ENCODE measurements around the gene ISG20.
"Not testable (repeated sequence)": the region's sequence is repeated elsewhere in the genome, so short reads cannot be mapped to it uniquely, and the experiment has no call there.

The ISG20 gene

DNA sequence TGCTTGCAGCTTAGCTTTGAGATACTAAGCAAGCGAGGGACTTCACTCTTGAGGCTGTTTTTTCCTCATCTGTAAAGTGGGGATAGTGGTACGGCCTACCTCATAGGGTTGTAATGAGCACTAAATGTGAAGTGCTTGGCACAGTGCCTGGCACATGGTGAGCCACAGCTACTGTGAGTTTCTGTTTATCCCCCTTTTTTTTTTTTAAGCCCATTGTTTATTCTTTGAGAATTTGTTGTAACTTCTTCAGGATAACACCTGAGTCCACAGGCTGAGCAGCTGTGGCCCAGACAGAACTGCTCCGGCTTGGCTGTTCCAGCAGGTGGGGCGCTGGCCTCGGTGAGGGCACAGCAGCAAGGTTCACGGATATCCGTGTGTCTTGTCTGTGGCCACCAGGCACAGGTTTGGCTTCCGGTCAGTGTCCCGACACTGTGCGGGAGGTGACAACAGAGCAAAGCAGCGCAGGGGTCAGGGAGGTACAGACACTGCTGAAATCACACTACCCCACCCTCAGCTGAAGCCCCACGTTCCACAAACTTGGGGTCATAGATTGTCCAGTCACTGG, 7.3 kb upstream of the ISG20 start:
- peaks cover 53% of the 10 kb centered on the region; the same call in 1 of the 2 replicates for H3K36me3 ChIP-seq (ENCODE audit: insufficient read depth, low read length)
- H3K9ac ChIP-seq (ENCODE audit: low read depth, low read length, poor library complexity, severe bottlenecking) = no peak overlapping the region
- H3K4me1 ChIP-seq (ENCODE audit: insufficient read depth, low read length, poor library complexity, severe bottlenecking) = peaks cover 31% of the 10 kb centered on the region
- no peak overlapping the region for H3K4me2 ChIP-seq (ENCODE audit: low read depth, low read length, poor library complexity, severe bottlenecking)
- H3K4me3 ChIP-seq (ENCODE audit: low read length, poor library complexity, severe bottlenecking) = no peak overlapping the region
- H3K27me3 ChIP-seq (ENCODE audit: insufficient read depth, low read length, poor library complexity, severe bottlenecking) = no peaks in the 10 kb centered on the region
- no peak overlapping the region for H2AFZ ChIP-seq (ENCODE audit: low read length)
- TF ChIP-seq, protein P1, sequence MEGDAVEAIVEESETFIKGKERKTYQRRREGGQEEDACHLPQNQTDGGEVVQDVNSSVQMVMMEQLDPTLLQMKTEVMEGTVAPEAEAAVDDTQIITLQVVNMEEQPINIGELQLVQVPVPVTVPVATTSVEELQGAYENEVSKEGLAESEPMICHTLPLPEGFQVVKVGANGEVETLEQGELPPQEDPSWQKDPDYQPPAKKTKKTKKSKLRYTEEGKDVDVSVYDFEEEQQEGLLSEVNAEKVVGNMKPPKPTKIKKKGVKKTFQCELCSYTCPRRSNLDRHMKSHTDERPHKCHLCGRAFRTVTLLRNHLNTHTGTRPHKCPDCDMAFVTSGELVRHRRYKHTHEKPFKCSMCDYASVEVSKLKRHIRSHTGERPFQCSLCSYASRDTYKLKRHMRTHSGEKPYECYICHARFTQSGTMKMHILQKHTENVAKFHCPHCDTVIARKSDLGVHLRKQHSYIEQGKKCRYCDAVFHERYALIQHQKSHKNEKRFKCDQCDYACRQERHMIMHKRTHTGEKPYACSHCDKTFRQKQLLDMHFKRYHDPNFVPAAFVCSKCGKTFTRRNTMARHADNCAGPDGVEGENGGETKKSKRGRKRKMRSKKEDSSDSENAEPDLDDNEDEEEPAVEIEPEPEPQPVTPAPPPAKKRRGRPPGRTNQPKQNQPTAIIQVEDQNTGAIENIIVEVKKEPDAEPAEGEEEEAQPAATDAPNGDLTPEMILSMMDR (conservative IDR thresholded peaks at IDR 0.05; ENCODE audit: low read length) = no peak
- TF ChIP-seq EZH2phosphoT487 (IDR thresholded peaks at IDR 0.05; ENCODE audit: borderline replicate concordance) = no peak
- H3K9me3 ChIP-seq (ENCODE audit: insufficient read depth, low read depth, low read length) = no peaks in the 10 kb centered on the region
- peaks cover 26% of the 10 kb centered on the region for H3K79me2 ChIP-seq (ENCODE audit: insufficient read depth, low read length)
- no peaks in the 10 kb centered on the region for H3F3A ChIP-seq (ENCODE audit: low read depth)
- H3K9me2 ChIP-seq (replicated peaks; ENCODE audit: low read depth, low read length) = no peaks in the 10 kb centered on the region
- peaks cover 19% of the 10 kb centered on the region for H4K20me1 ChIP-seq (ENCODE audit: insufficient read depth, low read length, poor library complexity, severe bottlenecking)

DNA sequence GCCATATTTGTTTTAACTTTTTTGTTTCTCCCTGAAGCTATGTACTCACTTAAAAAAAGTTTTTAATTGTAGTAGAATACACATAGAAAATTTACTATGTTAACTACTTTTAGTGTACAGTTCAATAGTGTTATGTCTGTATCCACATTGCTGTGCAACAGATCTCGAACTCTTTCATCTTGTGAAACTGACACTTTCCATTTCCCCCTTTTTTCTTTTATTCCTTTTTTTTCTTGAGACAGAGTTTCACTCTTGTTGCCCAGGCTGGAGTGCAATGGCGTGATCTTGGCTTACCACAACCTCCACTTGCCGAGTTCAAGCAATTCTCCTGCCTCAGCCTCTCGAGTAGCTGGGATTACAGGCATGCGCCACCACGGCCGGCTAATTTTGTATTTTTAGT, 6.0 kb upstream of the ISG20 start:
- H3K9me3 ChIP-seq (ENCODE audit: insufficient read depth, low read depth, low read length); H3K4me3 ChIP-seq (ENCODE audit: low read length, poor library complexity, severe bottlenecking); H2AFZ ChIP-seq (ENCODE audit: low read length); H3F3A ChIP-seq (ENCODE audit: low read depth); H4K20me1 ChIP-seq (ENCODE audit: insufficient read depth, low read length, poor library complexity, severe bottlenecking); H3K4me2 ChIP-seq (ENCODE audit: low read depth, low read length, poor library complexity, severe bottlenecking); H3K9ac ChIP-seq (ENCODE audit: low read depth, low read length, poor library complexity, severe bottlenecking); H3K27me3 ChIP-seq (ENCODE audit: insufficient read depth, low read length, poor library complexity, severe bottlenecking); H3K9me2 ChIP-seq (replicated peaks; ENCODE audit: low read depth, low read length): not testable (repeated sequence)
- Histone ChIP-seq H3K36me3 (ENCODE audit: insufficient read depth, low read length) (peaks cover 41% of the 10 kb centered on the region; the same call in 1 of the 2 replicates), H3K79me2 (ENCODE audit: insufficient read depth, low read length) (peaks cover 13% of the 10 kb centered on the region), H3K4me1 (ENCODE audit: insufficient read depth, low read length, poor library complexity, severe bottlenecking) (peaks cover 20% of the 10 kb centered on the region)

DNA sequence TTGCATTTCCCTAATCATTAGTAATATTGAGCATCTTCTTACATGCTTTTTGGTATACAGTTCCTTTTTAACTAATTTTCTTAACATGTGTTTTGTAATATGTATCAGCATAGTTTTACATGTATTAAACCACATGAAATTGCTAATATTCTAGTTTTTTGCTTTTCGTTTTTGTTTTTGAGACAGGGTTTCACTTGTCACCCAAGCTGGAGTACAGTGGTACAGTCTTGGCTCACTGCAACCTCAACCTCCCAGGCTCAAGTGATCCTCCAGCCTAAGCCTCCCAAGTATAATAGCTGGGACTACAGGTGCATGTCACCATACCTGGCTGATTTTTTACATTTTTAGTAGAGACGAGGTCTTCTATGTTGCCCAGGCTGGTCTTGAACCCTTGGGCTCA, 4.4 kb upstream of the ISG20 start:
- peaks cover 25% of the 10 kb centered on the region for H3K4me1 ChIP-seq (ENCODE audit: insufficient read depth, low read length, poor library complexity, severe bottlenecking)
- no peaks in the 10 kb centered on the region for H3K27me3 ChIP-seq (ENCODE audit: insufficient read depth, low read length, poor library complexity, severe bottlenecking)
- H2AFZ ChIP-seq (ENCODE audit: low read length) = no peak overlapping the region
- H3K9ac ChIP-seq (ENCODE audit: low read depth, low read length, poor library complexity, severe bottlenecking) = peak overlapping the region; percentile 45
- TF ChIP-seq EZH2phosphoT487 (IDR thresholded peaks at IDR 0.05; ENCODE audit: borderline replicate concordance) = no peak
- TF ChIP-seq, protein P1 (conservative IDR thresholded peaks at IDR 0.05; ENCODE audit: low read length) = no peak
- H3K9me2 ChIP-seq (replicated peaks; ENCODE audit: low read depth, low read length) = no peaks in the 10 kb centered on the region
- H3K4me3 ChIP-seq (ENCODE audit: low read length, poor library complexity, severe bottlenecking) = no peak overlapping the region
- H3K9me3 ChIP-seq (ENCODE audit: insufficient read depth, low read depth, low read length) = no peaks in the 10 kb centered on the region
- H3K79me2 ChIP-seq (ENCODE audit: insufficient read depth, low read length) = no peaks in the 10 kb centered on the region
- no peaks in the 10 kb centered on the region for H4K20me1 ChIP-seq (ENCODE audit: insufficient read depth, low read length, poor library complexity, severe bottlenecking)
- no peak overlapping the region for H3K4me2 ChIP-seq (ENCODE audit: low read depth, low read length, poor library complexity, severe bottlenecking)
- H3F3A ChIP-seq (ENCODE audit: low read depth) = no peaks in the 10 kb centered on the region
- peaks cover 25% of the 10 kb centered on the region; the same call in 1 of the 2 replicates for H3K36me3 ChIP-seq (ENCODE audit: insufficient read depth, low read length)

DNA sequence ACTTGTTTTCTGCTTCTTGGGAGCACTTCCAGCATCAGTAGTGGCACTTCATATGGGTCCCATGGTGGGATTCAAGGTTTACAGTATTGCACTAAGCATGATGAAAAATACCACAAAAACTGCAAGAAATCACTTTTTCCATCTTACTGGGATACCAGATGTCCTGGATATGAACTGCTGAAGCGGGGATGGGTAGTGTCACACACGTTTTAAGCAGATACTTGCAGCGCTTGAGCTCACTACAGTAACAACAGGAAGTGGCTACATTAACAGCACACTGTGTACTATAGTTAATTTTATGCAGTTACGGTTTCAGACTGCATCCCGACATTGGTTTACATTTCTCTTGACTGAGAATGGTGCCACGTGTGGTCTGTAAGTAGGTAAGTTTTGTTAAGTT, 3.5 kb upstream of the ISG20 start:
- Histone ChIP-seq H3K27me3 (ENCODE audit: insufficient read depth, low read length, poor library complexity, severe bottlenecking) (no peaks in the 10 kb centered on the region), H2AFZ (ENCODE audit: low read length) (peak overlapping the region; percentile 26; the same call in 1 of the 2 replicates), H3K4me3 (ENCODE audit: low read length, poor library complexity, severe bottlenecking) (peak overlapping the region; percentile 47), H3K36me3 (ENCODE audit: insufficient read depth, low read length) (peaks cover 16% of the 10 kb centered on the region; the same call in 1 of the 2 replicates), H3K9me2 (replicated peaks; ENCODE audit: low read depth, low read length) (no peaks in the 10 kb centered on the region), H3K9ac (ENCODE audit: low read depth, low read length, poor library complexity, severe bottlenecking) (peak overlapping the region; percentile 45), H3K4me2 (ENCODE audit: low read depth, low read length, poor library complexity, severe bottlenecking) (peak overlapping the region; percentile 63), H3K9me3 (ENCODE audit: insufficient read depth, low read depth, low read length) (no peaks in the 10 kb centered on the region), H4K20me1 (ENCODE audit: insufficient read depth, low read length, poor library complexity, severe bottlenecking) (no peaks in the 10 kb centered on the region), H3K79me2 (ENCODE audit: insufficient read depth, low read length) (no peaks in the 10 kb centered on the region), H3K4me1 (ENCODE audit: insufficient read depth, low read length, poor library complexity, severe bottlenecking) (peaks cover 33% of the 10 kb centered on the region), H3F3A (ENCODE audit: low read depth) (no peaks in the 10 kb centered on the region)
- TF ChIP-seq, protein P1 (conservative IDR thresholded peaks at IDR 0.05; ENCODE audit: low read length) = no peak
- no peak for TF ChIP-seq EZH2phosphoT487 (IDR thresholded peaks at IDR 0.05; ENCODE audit: borderline replicate concordance)

All from Loucy (cell line).